Limb (tissue), 2 donors: ENCODE results near the gene PRKN.

Experiments
- DNase-seq, 2 donors: peaks; one replicate each; pipeline ENCODE4 v3.0.0-alpha.2; 2016; ENCODE audit errors: extremely low spot score in 2 of 2

Gene PRKN

DNA sequence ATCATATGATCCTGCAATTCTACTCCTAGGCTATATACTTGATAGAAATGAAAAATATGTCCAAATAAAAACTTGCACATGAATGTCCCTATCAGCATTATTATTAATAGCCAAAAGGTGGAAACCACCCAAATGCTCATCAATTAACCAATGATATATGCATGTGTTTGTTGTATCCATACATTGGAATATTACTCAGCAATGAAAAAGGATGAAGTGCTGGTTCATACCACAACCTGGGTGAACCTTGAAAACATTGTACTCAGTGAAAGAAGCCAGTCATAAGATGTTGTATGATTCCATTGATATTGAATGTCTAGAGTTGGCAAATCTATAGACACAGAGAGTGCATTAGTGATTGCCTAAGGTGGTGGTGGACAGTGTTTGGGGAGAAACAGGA is 267.6 kb downstream of the PRKN start:
- no peak for DNase-seq

DNA sequence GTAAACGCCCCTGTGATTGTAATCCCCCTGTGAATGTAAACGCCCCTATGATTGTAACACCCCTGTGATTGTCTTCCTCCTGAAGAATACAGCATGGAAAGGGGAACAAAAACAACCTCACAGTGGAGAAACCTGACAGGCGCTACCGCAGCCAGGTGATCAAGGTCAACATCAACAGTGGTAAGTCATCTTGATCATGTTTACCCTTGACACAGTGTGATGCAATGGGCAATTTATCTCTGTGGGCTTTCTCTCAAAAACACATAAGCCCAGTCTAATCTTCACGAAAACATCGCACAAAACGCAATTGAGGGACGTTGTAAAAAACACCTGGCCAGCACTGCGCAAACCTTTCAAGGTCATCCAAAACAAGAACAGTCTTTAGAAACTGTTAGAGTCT is 277.2 kb downstream of the PRKN start:
- DNase-seq = no peak

DNA sequence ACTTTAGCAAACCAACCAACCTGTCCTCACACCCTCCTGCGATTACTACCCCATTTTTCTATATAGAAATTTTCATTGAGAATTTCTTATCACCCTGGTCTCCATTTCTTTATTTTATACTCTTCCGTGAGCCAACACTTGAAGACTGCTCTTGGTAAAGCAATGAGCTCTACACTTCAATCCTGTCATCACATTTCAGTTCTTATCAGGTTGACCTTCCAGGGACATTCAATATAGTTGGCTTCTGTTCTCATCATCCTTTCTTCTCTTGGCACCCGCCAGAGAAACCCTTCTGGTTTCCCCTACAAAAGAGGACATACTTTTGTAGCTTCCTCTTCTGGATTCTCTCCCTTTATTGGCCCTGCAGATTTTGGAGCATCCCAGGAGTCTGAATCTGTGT is 279.3 kb downstream of the PRKN start:
- no peak for DNase-seq

DNA sequence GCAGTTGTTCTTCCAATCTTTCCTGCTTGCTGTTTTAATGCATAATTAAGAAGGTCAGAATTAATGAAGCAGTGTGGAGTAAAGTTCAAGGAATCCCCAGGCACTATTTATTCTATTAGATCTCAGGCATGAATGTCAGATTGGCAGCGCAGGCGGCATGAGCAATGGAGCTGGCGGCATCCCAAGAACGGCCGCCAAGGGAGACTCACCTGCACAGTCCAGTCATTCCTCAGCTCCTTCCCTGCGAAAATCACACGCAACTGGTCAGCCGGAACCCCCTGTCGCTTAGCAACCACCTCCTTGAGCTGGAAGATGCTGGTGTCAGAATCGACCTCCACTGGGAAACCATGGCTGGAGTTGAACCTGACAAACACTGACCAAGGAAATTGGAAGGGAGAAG is 284.5 kb downstream of the PRKN start:
- DNase-seq = peak in 1 of 2 donors; percentile 35

DNA sequence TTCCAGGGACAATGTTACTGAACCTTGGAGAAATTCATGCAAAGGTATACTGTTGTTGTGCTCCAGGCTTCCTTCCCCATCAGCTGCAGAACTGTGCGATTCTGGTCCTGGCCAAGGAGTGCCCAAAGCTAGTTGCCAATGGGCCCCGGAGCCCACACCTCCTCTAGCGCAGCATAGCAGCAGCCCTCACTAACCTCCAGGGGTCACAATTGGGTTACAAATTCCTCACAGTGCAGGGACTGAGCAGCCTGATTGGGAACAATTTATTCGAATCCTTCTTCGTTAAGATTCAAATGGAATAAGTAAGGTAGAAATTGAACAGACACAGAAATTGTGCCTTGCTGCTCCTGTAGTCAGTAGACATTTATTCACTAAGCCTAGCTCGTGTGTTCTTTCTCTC is 284.9 kb downstream of the PRKN start:
- peak; percentile 4 to 39 for DNase-seq

DNA sequence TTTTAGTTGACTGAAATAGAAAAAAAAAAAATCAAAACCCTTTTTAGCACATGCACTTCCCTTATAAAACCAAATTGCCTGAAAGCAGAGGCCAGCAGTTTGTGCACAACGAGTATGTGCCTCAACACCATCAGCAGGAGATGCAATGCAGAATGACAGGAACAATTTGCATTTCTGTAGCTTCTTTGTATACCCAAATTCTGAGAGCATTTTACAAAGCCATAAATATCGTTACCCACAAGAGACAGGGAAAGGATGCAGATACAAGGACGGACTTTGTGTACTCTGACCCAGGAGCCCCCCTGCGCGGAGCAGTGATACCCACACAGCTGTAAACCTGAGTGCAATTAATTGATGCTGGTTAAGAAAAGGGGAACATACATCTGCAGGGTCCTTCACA is 285.6 kb downstream of the PRKN start:
- no peak for DNase-seq

DNA sequence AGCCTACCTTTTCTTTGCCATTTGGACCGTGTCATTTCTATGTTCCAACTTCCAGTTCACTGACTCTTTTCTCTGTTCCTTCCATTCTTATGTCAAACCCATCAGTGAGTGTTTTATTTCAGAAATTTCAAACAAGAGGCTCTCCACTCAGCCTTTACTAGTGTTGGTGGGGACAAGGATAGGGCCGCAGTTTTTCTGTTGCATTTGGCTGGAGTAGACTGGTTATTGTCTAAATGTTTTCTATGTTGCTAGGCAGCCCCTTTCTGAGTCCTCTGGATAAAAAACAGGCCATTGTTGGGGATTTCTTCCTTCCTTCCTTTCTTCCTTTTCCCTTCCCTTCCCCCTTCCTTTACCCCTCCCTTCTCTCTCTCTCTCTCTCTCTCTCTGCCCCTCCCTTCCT is 288.6 kb downstream of the PRKN start:
- no peak for DNase-seq

DNA sequence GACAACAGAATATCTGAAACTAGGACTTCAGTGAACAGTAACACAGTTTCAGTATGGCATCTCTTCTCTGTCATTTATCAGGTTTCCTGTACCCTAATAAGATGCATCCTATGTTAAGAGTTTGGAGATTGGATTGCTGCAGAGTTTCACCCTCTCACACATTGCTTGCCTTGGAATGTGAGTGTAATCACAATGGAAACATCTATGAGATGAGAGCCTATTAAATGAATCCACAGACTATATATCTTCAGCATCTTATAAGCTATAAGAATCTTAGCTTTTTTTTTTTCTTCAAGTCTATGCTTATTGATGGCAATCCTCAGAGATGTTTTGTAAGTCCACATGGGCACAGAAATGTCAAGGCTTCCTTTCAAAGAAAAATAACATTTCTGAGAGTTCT is 292.5 kb downstream of the PRKN start:
- no peak for DNase-seq

DNA sequence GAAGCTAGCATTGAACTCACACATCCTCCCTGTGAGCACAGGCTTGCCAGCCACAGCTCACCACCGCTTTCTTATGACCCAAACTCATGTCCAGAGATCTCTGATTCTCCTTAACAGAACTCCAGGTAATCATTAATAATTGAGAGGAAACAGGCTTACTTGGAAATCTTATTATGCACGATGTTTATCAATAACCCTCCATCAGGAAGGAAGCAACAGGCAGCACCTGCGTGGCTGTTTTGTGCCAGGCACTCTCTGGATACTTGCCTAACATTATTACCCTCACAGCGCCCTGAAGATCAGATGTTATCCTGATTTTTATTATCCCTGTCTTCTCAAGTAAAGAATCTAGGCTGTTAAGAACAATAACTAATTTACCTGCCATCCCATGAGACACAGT is 306.6 kb downstream of the PRKN start:
- DNase-seq = no peak

DNA sequence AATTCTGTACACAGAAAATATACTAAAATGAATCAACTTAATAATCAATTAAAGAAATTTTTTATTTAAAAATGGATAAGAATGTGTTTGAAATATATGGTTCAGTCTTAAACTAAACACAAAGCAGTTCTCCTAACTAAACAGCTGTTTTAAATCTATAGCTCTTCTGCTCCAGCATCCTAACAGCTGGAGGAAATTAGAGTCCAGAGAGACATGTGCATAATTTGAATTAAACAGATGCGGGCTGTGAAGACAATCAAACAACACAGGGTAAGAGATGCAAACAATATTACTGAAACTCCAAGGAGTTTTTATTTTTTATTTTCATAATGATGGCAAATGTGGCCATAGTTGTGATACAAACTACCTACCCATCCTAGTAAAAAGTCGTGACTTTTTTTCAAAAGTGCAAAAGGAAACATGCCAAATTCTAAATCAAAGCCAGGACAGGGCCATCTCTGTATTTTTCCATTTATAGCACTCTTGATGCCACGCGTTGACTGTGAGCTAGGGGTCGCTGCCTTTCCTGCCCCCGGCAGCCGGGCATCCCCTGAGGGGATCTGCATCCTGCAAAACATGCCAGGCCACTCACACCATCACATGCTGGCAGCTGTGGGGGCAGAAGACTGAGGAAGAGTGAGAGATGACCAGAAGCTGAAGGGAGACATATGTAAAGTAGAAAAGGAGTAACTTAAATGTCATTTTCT is 310.6 kb downstream of the PRKN start:
- DNase-seq = peak; percentile 36 to 77

DNA sequence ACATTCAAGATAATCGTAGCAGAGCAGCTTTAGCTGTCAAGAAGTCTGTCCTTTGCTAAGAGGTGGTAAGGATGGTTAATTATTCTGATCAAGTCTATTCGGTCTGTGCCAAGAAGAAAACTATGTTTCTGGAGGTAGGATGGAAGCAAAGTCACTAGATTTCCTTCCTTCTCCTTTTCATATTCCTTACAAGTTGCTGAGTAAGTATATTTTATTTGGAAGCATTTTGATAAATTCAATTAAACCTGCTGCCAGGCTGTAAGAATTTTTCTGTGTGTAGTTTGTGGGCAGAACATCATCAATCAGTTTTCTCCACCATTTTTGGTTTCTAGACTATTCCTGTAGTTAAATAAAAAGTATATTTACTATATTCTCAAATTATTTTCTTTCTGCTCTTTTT is 311.3 kb downstream of the PRKN start:
- no peak for DNase-seq

DNA sequence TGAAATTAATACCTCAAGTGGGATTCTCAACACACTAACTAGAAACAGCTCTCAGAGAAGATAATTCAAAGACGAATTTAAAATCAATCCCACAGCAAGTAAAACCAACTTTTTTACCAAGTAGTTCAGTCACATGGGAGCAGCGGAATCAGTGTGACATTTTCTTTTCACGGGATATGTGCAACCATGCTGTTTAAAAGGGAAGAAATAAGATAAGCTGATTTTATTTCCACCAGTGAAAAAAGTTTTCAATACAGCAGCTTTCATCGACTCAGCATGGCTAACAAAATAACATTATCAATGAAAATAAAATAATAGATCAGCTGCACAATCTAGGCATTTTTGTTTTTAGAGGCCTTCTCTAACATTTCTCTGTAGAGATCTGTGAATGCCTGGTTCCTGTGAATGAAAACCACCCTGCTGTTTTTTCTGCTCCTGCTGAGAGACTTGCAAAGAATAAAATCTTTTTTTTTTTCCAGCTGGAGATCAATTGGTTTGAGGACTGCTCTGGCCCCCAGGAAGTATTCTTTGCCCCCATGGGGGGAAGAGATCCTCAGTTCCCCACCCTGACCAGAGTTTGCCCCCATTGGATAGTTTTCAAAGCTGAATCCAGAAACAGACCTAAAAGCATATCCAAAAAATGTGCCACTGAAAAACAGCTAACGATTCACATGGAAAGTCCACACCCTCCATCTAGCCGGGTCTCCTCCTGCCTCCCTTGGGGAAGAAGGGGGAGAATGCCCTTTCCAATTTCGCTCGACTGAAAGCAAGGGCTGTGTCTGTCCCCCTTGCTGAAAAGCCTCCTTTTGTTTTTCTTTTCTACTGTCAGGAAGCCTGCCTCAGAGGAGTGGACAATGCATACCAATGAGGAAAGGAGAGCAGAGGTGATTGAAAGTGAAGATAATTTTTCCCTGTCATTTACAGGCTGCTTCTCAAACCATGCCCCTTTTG is 317.6 kb downstream of the PRKN start:
- DNase-seq = no peak

DNA sequence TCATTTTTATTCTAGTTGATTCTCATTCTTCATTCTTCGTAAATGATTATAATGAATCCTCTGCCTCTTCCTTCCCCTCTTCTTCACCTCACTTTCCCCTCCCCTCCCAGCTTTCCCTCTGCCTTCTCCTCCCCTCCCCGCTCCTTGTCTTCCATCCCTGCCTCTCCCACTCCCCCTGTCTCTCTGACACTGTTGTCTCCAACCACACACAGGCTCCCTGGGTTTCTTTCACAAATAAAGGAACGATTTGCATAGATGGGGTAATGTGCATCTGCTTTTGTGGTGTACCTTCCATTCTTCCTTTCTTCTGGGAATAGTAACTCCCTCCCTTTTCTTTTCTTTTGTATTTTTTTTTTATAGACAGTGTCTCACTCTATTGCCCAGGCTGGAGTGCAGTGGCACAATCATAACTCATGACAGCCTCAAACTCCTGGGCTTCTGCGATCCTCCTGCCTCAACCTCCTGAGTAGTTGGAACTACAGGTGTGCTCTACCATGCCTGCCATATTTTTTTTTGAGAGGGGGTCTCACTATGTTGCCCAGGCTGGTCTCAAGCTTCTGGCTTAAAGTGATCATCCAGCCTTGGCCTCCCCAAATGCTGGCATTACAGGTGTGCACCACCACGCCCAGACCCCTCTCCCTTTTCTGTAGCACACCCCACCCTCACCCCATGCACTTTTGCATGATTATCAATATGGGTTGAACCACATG is 318.6 kb downstream of the PRKN start:
- no peak for DNase-seq

DNA sequence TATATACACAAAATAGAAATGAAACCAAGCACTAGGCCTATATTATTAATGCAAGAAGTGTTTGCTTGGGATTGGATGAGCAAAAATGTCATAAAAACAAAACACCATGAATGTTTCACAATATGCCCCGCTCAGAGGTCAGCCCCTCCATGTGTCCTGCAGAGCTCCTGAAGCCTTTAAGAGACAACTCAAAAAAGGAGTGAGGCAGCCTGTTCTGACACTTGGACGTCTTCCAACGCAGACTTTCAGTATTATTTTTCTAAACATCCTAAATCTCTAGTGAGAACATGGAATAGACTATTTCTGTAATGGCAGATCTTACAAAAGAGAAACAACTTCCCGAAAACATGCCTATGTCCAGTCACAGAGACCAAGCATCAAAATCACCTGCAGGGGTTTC is 322.6 kb downstream of the PRKN start:
- no peak for DNase-seq

DNA sequence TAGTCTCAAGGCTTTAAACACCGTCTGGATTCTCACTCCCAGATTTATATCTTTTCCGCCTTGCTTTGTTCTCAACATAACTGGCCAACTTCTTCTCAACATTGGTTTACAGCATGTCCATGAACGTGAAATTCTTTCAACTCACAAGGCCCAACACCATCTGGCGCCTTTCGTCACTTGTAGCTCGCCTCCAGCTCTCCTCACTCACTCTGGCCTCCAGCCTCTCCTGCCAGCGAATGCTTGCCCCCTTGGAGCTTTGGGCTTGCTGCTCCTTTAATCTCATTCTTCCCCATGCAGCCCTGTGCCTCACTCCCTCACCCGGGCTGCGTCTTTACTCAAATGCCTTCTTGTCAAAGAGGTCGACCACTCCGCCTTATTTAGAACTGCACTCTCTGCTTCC is 324.5 kb downstream of the PRKN start:
- DNase-seq = no peak

DNA sequence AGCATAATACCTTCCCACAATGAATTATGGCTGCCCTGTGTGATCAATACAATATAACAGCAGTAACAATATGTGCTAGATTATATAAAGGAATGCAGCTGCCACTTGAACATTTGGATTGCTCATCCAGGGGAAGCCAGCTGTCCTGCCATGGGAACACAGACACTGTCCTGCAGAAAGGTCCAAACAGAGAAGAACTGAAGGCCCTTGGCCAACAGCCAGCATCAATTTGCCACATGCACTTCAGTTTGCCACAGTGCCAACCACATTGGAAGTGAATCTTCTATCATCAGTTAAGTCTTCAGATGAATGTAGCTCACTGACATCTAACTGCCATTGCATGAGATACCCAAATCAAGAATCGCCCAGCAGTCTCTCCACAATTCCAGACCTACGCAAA is 332.4 kb downstream of the PRKN start:
- no peak for DNase-seq

DNA sequence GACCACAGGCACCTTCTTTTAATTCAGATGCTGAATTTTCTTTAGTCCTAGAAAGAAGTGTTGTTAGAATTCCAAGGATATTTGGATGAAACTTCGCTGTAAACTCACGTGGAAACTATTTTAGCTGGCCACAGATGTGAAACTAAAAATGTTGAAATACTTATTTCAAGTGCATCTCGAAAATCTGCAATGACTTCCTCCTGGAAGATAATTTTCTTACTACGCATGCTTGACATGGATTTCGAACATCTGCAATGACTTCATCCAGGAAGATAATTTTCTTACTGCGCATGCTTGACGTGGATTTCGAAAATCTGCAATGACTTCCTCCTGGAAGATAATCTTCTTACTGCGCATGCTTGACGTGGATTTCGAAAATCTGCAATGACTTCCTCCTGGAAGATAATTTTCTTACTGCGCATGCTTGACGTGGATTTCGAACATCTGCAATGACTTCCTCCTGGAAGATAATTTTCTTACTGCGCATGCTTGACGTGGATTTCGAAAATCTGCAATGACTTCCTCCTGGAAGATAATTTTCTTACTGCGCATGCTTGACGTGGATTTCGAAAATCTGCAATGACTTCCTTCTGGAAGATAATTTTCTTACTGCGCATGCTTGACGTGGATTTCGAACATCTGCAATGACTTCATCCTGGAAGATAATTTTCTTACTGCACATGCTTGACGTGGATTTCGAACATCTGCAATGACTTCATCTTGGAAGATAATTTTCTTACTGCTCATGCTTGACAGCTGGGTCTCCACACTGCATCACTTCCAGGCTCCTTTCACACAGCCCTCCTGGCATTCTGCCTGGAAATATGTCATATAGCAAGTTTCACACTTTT is 336.4 kb downstream of the PRKN start:
- peak; percentile 61 to 90 for DNase-seq

DNA sequence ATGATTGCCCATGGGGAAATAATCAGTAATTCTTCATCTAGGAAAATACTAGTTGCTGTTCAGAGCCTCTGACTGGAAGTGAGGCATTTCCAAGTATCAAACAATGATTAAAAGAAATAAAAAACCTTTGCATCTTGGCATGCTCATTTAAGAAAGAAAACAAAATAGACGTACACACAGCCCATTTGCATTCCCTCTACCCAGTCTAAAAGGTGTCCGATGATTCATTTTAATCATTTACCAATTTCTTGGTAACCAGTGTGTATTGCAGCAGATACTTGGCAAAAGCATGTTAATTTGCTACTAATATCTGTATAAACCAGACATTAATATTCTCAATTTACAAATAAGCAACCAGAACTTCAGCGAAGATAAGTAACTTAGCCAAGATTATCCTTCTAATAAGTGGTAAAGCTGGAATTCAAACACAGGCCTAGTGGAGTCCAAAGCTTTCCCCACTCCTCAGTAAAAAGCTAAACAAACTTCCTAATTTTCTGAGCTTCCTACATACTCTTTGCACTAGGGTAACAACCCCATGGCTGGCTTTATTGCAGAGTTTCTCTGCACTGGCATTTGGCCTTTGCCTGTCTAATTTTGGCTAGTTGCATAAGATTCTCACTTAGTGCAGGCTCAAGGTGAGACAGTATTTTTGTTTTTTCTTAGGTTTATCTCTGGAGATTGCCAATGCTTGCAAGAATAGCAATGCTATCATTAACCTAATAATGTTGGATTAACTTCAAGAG is 338.1 kb downstream of the PRKN start:
- DNase-seq = no peak

DNA sequence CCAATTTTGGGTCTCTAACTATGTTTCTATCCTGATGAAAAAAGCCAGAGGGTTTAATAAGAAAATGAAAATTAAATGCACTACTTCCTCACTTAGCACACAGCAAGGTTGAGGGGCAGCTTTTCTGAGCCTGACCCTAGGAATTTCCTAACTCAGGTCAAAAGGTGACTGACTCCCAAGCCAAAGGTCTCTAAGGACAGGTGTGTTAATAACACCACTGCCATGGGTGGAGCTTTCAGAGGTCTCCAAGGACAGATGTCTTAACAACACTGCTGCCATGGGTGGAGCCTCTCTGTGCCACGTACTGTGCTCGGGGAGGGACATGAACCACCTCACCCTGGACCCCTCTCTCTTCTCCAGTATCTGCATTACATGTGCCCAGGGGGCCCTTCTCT is 339.2 kb downstream of the PRKN start:
- DNase-seq = no peak

DNA sequence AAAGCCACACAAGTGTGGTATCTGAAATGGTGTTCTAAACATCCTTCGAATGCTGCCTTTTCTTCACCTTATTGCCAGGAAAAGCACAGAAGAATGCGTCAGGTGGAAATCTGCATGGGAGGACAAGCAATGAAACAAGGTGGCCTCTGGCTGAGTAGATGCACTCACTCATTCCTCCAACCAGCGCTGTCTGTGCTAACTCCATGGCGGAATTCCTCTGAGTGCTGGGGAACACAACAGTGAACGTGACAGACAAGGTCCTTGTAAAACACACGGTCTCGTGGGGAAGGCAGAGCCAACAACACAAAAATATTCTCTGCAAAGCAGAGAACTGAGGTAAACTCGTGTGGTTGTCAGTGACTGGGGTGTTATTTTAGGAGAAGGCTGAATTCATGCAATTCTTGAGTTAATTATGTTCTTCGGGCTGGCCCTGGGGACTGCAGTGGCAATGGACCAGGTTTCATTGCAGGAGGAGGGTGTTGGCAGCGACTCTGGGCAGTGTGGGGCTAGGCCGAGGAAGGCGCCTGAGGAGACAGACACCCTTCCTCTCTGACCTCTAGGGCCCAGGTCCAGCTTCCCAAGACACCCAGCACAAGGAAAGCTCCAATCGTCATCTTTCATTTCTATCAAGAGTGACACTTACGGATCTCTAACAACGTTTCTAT is 339.7 kb downstream of the PRKN start:
- DNase-seq = no peak
